ENCODE results near the gene MAD2L2.

MAD2L2 gene

GRCh38 chr1:11638121-11638520 lies 42.8 kb downstream of the MAD2L2 start:
- Histone ChIP-seq H3K27ac (no peak overlapping the region), H3K4me3 (no peak overlapping the region)
- TF ChIP-seq, protein P1, sequence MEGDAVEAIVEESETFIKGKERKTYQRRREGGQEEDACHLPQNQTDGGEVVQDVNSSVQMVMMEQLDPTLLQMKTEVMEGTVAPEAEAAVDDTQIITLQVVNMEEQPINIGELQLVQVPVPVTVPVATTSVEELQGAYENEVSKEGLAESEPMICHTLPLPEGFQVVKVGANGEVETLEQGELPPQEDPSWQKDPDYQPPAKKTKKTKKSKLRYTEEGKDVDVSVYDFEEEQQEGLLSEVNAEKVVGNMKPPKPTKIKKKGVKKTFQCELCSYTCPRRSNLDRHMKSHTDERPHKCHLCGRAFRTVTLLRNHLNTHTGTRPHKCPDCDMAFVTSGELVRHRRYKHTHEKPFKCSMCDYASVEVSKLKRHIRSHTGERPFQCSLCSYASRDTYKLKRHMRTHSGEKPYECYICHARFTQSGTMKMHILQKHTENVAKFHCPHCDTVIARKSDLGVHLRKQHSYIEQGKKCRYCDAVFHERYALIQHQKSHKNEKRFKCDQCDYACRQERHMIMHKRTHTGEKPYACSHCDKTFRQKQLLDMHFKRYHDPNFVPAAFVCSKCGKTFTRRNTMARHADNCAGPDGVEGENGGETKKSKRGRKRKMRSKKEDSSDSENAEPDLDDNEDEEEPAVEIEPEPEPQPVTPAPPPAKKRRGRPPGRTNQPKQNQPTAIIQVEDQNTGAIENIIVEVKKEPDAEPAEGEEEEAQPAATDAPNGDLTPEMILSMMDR (IDR thresholded peaks at IDR 0.05), result no peak
- DNase-seq (ENCODE audit: low spot score), result no peak

DNA sequence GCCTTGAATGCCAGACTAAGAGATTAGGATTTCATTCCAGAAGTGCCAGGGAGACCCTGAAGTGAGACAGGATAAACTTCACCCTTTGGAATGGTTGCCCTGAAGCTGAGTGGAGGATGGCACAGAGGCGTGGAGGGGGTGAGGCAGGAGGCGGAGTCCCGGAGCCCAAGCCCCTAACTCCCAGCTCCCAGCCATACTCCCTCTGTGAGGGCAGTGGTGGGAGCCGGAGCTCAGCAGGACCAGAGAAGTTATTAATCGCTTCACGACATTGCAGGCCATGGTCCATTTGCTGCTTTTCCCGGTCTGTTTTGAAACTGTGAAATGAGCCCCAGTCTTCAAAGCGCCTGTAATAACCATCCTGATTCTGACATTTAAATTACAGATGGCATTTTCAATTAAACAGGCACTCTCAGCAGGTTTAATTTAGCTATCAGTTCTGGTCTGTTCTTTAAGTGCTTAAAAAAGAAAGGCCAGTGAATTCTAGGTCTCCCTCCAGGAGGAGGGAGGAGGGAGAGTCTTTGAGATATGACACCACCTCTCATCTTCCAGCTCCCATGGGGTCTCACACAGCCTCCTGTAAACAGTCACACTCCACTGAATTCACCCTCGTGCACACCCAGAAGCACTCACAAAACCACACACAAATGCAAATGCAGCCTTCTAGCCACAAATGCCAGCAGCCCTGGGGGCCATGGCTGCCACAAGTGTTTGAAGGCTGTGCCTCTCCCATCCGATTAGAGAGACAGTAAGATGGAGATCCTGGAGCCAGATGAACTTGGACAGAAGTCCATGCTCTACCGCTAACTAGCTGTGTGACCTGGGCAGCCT lies 46.4 kb downstream of the MAD2L2 start:
- H3K4me3 ChIP-seq, result no peak overlapping the region
- no peak for DNase-seq (ENCODE audit: low spot score)
- TF ChIP-seq, protein P1 (IDR thresholded peaks at IDR 0.05), result no peak

GRCh38 chr1:11629184-11630016 lies 51.5 kb downstream of the MAD2L2 start:
- Histone ChIP-seq H3K4me3 (no peak overlapping the region), H3K27ac (no peak overlapping the region)
- TF ChIP-seq, protein P1 (IDR thresholded peaks at IDR 0.05), result no peak
- DNase-seq (ENCODE audit: low spot score), result no peak

More for the DNA sequence above, 46.4 kb downstream of the MAD2L2 start:
- no peak overlapping the region for H3K27ac ChIP-seq

GRCh38 chr1:11628767-11629166 lies 52.2 kb downstream of the MAD2L2 start:
- H3K4me3 ChIP-seq, result no peak overlapping the region
- no peak for DNase-seq (ENCODE audit: low spot score)
- H3K27ac ChIP-seq, result no peak overlapping the region
- TF ChIP-seq, protein P1 (IDR thresholded peaks at IDR 0.05), result no peak

GRCh38 chr1:11626551-11626950 lies 54.4 kb downstream of the MAD2L2 start:
- no peak for DNase-seq (ENCODE audit: low spot score)
- TF ChIP-seq, protein P1 (IDR thresholded peaks at IDR 0.05), result no peak
- no peak overlapping the region for H3K27ac ChIP-seq
- H3K4me3 ChIP-seq, result no peak overlapping the region

All from coronary artery (tissue), 2 donors.